PFSK-1 (cell line): ENCODE measurements around the gene ZNF135.

Experiments used
- POLR2AphosphoS5 ChIP-seq: IDR thresholded peaks from 2 replicates; pipeline ENCODE4 v1.6.1; 2012; ENCODE audit warnings: low read depth, mild to moderate bottlenecking, control low read depth, low read length, moderate library complexity
- SIN3A ChIP-seq: IDR thresholded peaks from 2 replicates; pipeline ENCODE4 v1.6.1; 2012; ENCODE audit warnings: mild to moderate bottlenecking, low read length, moderate library complexity, borderline replicate concordance; ENCODE audit not compliant: insufficient read depth
- TAF1 ChIP-seq: IDR thresholded peaks from 2 replicates; pipeline ENCODE4 v1.6.1; 2012; ENCODE audit warnings: low read length, control low read depth, borderline replicate concordance; ENCODE audit not compliant: insufficient read depth

DNA sequence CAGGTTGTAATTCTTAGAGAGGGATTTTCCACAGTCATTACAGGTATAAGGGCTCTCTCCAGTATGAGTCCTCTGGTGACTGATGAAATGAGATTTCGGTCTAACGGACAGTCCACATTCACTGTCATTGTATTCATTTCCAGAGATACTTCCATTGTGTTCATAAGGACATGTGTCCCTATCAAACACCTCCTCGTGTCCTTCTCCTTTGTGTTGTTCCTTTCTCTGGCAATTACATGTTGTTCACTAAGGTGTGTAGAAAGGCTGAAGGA is 49.4 kb downstream of the ZNF135 start:
- TF ChIP-seq POLR2AphosphoS5 (no peak), TAF1 (no peak), SIN3A (no peak)
